Measurements from ENCODE around the gene SPINK5. TPM values are rescaled to one million over a fixed set of nuclear protein-coding genes. Genes with fewer than 3 reads are reported as not detected.

The SPINK5 gene
- total RNA-seq, 1 experiment from 2014 or later, result 6.0 TPM

DNA sequence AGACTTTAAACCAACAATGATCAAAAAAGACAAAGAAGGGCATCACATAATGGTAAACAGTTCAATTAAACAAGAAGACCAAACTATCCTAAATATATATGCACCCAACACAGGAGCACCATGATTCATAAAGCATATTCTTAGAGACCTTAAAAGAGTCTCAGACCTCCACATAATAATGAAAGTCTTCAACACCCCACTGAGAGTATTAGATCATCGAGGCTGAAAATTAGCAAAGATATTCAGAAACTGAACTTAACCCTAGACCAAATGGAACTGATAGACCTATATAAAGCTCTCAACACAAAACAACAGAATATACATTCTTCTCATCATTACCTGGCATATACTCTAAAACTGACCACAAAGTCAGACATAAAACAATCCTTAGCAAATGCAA lies 92.8 kb downstream of the SPINK5 start:
- no peaks in the 10 kb centered on the region for H3K4me1 ChIP-seq (ENCODE audit: insufficient read depth, low read length)
- no peak overlapping the region for H2AFZ ChIP-seq (ENCODE audit: low read length)
- Mint-ChIP-seq H3K4me3 (no peak overlapping the region), H3K27ac (no peak overlapping the region), H3K9me3 (peaks cover 0 to 6% of the 10 kb centered on the region in 2 experiments; a peak in 1 of 5 replicates), H3K27me3 (ENCODE audit: low read depth) (no peaks in the 10 kb centered on the region; the same call in 1 of the 2 replicates), H3K36me3 (ENCODE audit: insufficient read depth in 1 of 3, low read depth in 3 of 3) (no peaks in the 10 kb centered on the region), H3K4me1 (peaks cover 0 to 3% of the 10 kb centered on the region in 2 experiments; a peak in 2 of 4 replicates)
- no CpG with 5 or more reads among the region's 1 CpG for WGBS (ENCODE audit: extremely low coverage, insufficient read length, low lambda C conversion rate)
- no peak overlapping the region for H3K9ac ChIP-seq (ENCODE audit: extremely low read depth, insufficient read length, low read length)
- no peak overlapping the region for H4K5ac ChIP-seq (ENCODE audit: insufficient read length, low read depth, low read length)
- DNase-seq, result no peak
- H3K27me3 ChIP-seq (ENCODE audit: insufficient read depth, low read length), result no peaks in the 10 kb centered on the region
- no peak overlapping the region for H3K18ac ChIP-seq (ENCODE audit: insufficient read length, low read depth, low read length)
- H3K4me2 ChIP-seq (ENCODE audit: insufficient read depth, insufficient read length, low read length), result no peak overlapping the region
- H4K20me1 ChIP-seq (ENCODE audit: control insufficient read depth, insufficient read depth, insufficient read length), result no peaks in the 10 kb centered on the region
- H2BK12ac ChIP-seq (ENCODE audit: insufficient read length, low read depth, low read length), result no peak overlapping the region
- H3K79me1 ChIP-seq (ENCODE audit: insufficient read depth, low read depth, low read length, poor library complexity, severe bottlenecking), result no peaks in the 10 kb centered on the region
- H2BK5ac ChIP-seq (ENCODE audit: insufficient read length, low read length), result no peak overlapping the region
- no peak overlapping the region for H2BK15ac ChIP-seq (ENCODE audit: low read depth, low read length)
- H3K79me2 ChIP-seq (ENCODE audit: insufficient read depth, low read length), result no peaks in the 10 kb centered on the region
- no peak overlapping the region for H2BK120ac ChIP-seq (ENCODE audit: low read depth, low read length, poor library complexity, severe bottlenecking)
- no peak overlapping the region for H3T11ph ChIP-seq (ENCODE audit: low read length)
- no peak overlapping the region for H2AK5ac ChIP-seq (ENCODE audit: insufficient read length, low read length)
- TF ChIP-seq CTCF (conservative IDR thresholded peaks at IDR 0.05), result no peak
- H3K27ac ChIP-seq (ENCODE audit: insufficient read length, low read depth, low read length), result no peak overlapping the region
- no peak overlapping the region for H3K14ac ChIP-seq (ENCODE audit: insufficient read depth, low read length)
- no peak overlapping the region for H4K91ac ChIP-seq (ENCODE audit: insufficient read length, low read depth, low read length)
- no peak overlapping the region for H3K56ac ChIP-seq (ENCODE audit: insufficient read length, low read depth, low read length)
- H3K23me2 ChIP-seq (ENCODE audit: insufficient read length, low read depth, low read length, poor library complexity, severe bottlenecking), result no peaks in the 10 kb centered on the region
- H3K4ac ChIP-seq (ENCODE audit: low read depth, low read length), result no peak overlapping the region
- no peak overlapping the region for H2BK20ac ChIP-seq (ENCODE audit: low read depth, low read length, poor library complexity, severe bottlenecking)
- no peak overlapping the region for H3K23ac ChIP-seq (ENCODE audit: insufficient read length, low read depth, low read length)
- H3K9me3 ChIP-seq (ENCODE audit: control insufficient read depth, low read depth, low read length), result no peaks in the 10 kb centered on the region
- H4K8ac ChIP-seq (replicated peaks; ENCODE audit: insufficient read length, low read depth, low read length), result no peak overlapping the region

Measured in H9 (cell line).